NCI-H1436 treated with DMSO at 0.1 percent for 48 hours (cell line): Measurements from ENCODE around the gene DNAAF5.
"Not testable (repeated sequence)": the region's sequence is repeated elsewhere in the genome, so short reads cannot be mapped to it uniquely, and the experiment has no call there.

Experiments used
- DNase-seq: peaks from one replicate; lab custom pipeline; 2025; lab: John Stamatoyannopoulos, UW

Gene DNAAF5

GRCh38 chr7:730501-731439 is 4.3 kb downstream of the DNAAF5 start:
- DNase-seq, result no peak

- DNase-seq, result no peak
Measured at GRCh38 chr7:731440-732085, 5.1 kb downstream of the DNAAF5 start.

GRCh38 chr7:732094-732541 is 5.6 kb downstream of the DNAAF5 start:
- DNase-seq, result no peak

GRCh38 chr7:732556-732955 is 6.1 kb downstream of the DNAAF5 start:
- DNase-seq, result no peak

GRCh38 chr7:734214-734613 is 7.7 kb downstream of the DNAAF5 start:
- no peak for DNase-seq

- no peak for DNase-seq
Measured at GRCh38 chr7:734808-735207, 8.3 kb downstream of the DNAAF5 start.

GRCh38 chr7:738241-738640 is 11.7 kb downstream of the DNAAF5 start:
- DNase-seq, result no peak

GRCh38 chr7:738723-739454 is 12.4 kb downstream of the DNAAF5 start:
- no peak for DNase-seq

GRCh38 chr7:739455-739982 is 13.0 kb downstream of the DNAAF5 start:
- DNase-seq, result no peak

- no peak for DNase-seq
Measured at GRCh38 chr7:739983-740942, 13.8 kb downstream of the DNAAF5 start.

- no peak for DNase-seq
Measured at GRCh38 chr7:741191-741671, 14.7 kb downstream of the DNAAF5 start.

GRCh38 chr7:741850-742249 is 15.4 kb downstream of the DNAAF5 start:
- DNase-seq, result no peak

GRCh38 chr7:742791-743190 is 16.3 kb downstream of the DNAAF5 start:
- DNase-seq, result no peak

GRCh38 chr7:743341-744127 is 17.0 kb downstream of the DNAAF5 start:
- DNase-seq, result not testable (repeated sequence)

- not testable (repeated sequence) for DNase-seq
Measured at GRCh38 chr7:744128-744520, 17.6 kb downstream of the DNAAF5 start.

- DNase-seq, result no peak
Measured at GRCh38 chr7:744854-745430, 18.4 kb downstream of the DNAAF5 start.

GRCh38 chr7:745431-746154 is 19.1 kb downstream of the DNAAF5 start:
- no peak for DNase-seq

GRCh38 chr7:746155-747061 is 19.9 kb downstream of the DNAAF5 start:
- DNase-seq, result no peak
